H1 (cell line): ENCODE data around the gene SYMPK. TPM values are rescaled to one million over a fixed set of nuclear protein-coding genes. Genes with fewer than 3 reads are reported as not detected.

Experiments
- CTCF ChIA-PET: fragments of 300-600 bp; sonication (Branson Sonifier 250); formaldehyde crosslinking; loops from one replicate; lab custom pipeline; 2021; ENCODE audit not compliant: partially characterized antibody; lab: Charles Lee
- POLR2A ChIA-PET: fragments of 300-600 bp; sonication (Branson Sonifier 250); formaldehyde crosslinking; loops from one replicate; lab custom pipeline; 2021; ENCODE audit warnings: inconsistent platforms; ENCODE audit not compliant: partially characterized antibody; lab: Charles Lee
- DNase-seq, 2 experiments: peaks; one replicate each; pipeline versions ENCODE4 v3.0.0 to v3.0.0-alpha.2; 2010 to 2022; ENCODE audit warnings: low spot score in 2 of 2, low read depth in 1 of 2, mixed read lengths in 1 of 2
- FAIRE-seq: peaks from 2 replicates; lab custom pipeline; 2011; peaks lifted over from hg19 to GRCh38; lab: Jason Lieb, UNC
- H2AFZ ChIP-seq: 2 replicates; pipeline ENCODE4 v1.8.1; 2012; ENCODE audit warnings: low read length, inconsistent platforms
- H2AK5ac ChIP-seq: 2 replicates; pipeline ENCODE4 v1.6.1; 2013; ENCODE audit warnings: low read depth, low read length
- H2BK120ac ChIP-seq: replicated peaks from 2 replicates; pipeline ENCODE3; 2013; ENCODE audit warnings: low read depth, low read length, inconsistent platforms
- H2BK12ac ChIP-seq: 2 replicates; pipeline ENCODE4 v1.6.1; 2013; ENCODE audit warnings: low read depth, low read length
- H2BK15ac ChIP-seq: 2 replicates; pipeline ENCODE4 v1.6.1; 2013; ENCODE audit warnings: low read length
- H2BK20ac ChIP-seq: 2 replicates; pipeline ENCODE4 v1.6.1; 2013; ENCODE audit warnings: low read length
- H2BK5ac ChIP-seq: 2 replicates; pipeline ENCODE4 v1.6.1; 2013; ENCODE audit warnings: low read depth, low read length
- H3K14ac ChIP-seq: 2 replicates; pipeline ENCODE4 v1.6.1; 2013; ENCODE audit warnings: inconsistent platforms; ENCODE audit not compliant: insufficient read length
- H3K18ac ChIP-seq: 2 replicates; pipeline ENCODE4 v1.6.1; 2013; ENCODE audit warnings: low read length; ENCODE audit errors: extremely low read depth
- H3K23ac ChIP-seq: 2 replicates; pipeline ENCODE4 v1.6.1; 2013; ENCODE audit warnings: inconsistent platforms; ENCODE audit not compliant: insufficient read length
- H3K23me2 ChIP-seq: 2 replicates; pipeline ENCODE4 v1.6.1; 2013; ENCODE audit warnings: low read depth, low read length
- H3K27ac ChIP-seq: 2 replicates; pipeline ENCODE4 v1.6.1; 2011; ENCODE audit warnings: low read depth, low read length, inconsistent platforms
- H3K27me3 ChIP-seq, 4 experiments: replicated peaks in 1 of 4; 1 replicate in 1 of 4; 2 replicates in 3 of 4; pipeline versions ENCODE4 v1.6.1 to v1.8.1; 2011 to 2013; ENCODE audit warnings: low read length in 3 of 4, mild to moderate bottlenecking in 3 of 4, inconsistent platforms in 2 of 4, mixed read lengths in 2 of 4, moderate library complexity in 1 of 4; ENCODE audit not compliant: control insufficient read depth in 3 of 4, insufficient read depth in 3 of 4; ENCODE audit errors: extremely low read depth in 1 of 4
- H3K36me3 ChIP-seq, 4 experiments: 2 replicates each; pipeline versions ENCODE4 v1.6.1 to v1.8.1; 2011 to 2013; ENCODE audit warnings: mild to moderate bottlenecking in 4 of 4, low read length in 3 of 4, moderate library complexity in 2 of 4, control low read depth in 1 of 4, inconsistent platforms in 1 of 4; ENCODE audit not compliant: insufficient read depth in 4 of 4, control insufficient read depth in 2 of 4
- H3K4ac ChIP-seq: replicated peaks from 2 replicates; pipeline ENCODE3; 2013; ENCODE audit warnings: low read length, low read depth, mixed read lengths, inconsistent platforms; ENCODE audit not compliant: insufficient read length
- H3K4me1 ChIP-seq, 4 experiments: replicated peaks in 1 of 4; 1 replicate in 1 of 4; 2 replicates in 3 of 4; pipeline versions ENCODE4 v1.6.1 to v1.8.1; 2011 to 2013; ENCODE audit warnings: low read length in 3 of 4, inconsistent platforms in 2 of 4, mixed read lengths in 1 of 4; ENCODE audit not compliant: insufficient read depth in 4 of 4, control insufficient read depth in 3 of 4
- H3K4me2 ChIP-seq, 2 experiments: 2 replicates each; pipeline versions ENCODE4 v1.6.1 to v1.8.1; 2011 to 2013; ENCODE audit warnings: low read depth in 2 of 2, low read length in 2 of 2, control low read depth in 1 of 2, inconsistent platforms in 1 of 2, mild to moderate bottlenecking in 1 of 2; ENCODE audit not compliant: insufficient read depth in 1 of 2
- H3K4me3 ChIP-seq, 4 experiments: fragments of 200-600, 300-600 bp in 1 of 4; sonication (generic), shearing (Covaris generic), sonication (Bioruptor Twin) in 1 of 4; 2 replicates each; pipeline versions ENCODE4 v1.5.1 to v1.8.1; 2011 to 2016; ENCODE audit warnings: low read length in 4 of 4, low read depth in 3 of 4, control low read depth in 2 of 4, inconsistent platforms in 2 of 4, mild to moderate bottlenecking in 2 of 4, mixed read lengths in 1 of 4, moderate library complexity in 1 of 4; ENCODE audit not compliant: insufficient read depth in 2 of 4; ENCODE audit errors: extremely low read depth in 1 of 4
- H3K56ac ChIP-seq: replicated peaks from 2 replicates; pipeline ENCODE3; 2013; ENCODE audit warnings: low read depth, mild to moderate bottlenecking, mixed read lengths, low read length, inconsistent platforms; ENCODE audit not compliant: insufficient read length
- H3K79me1 ChIP-seq: 2 replicates; pipeline ENCODE4 v1.6.1; 2013; ENCODE audit warnings: low read depth, low read length, control low read depth
- H3K79me2 ChIP-seq, 2 experiments: 2 replicates each; pipeline versions ENCODE4 v1.6.1 to v1.8.1; 2012 to 2013; ENCODE audit warnings: low read length in 2 of 2, mild to moderate bottlenecking in 2 of 2, inconsistent platforms in 1 of 2; ENCODE audit not compliant: insufficient read depth in 2 of 2, control insufficient read depth in 1 of 2
- H3K9ac ChIP-seq, 4 experiments: replicated peaks in 1 of 4; 1 replicate in 1 of 4; 2 replicates in 3 of 4; pipeline versions ENCODE4 v1.6.1 to v1.8.1; 2011 to 2013; ENCODE audit warnings: low read depth in 3 of 4, low read length in 3 of 4, control low read depth in 2 of 4, mild to moderate bottlenecking in 2 of 4, moderate library complexity in 2 of 4, inconsistent platforms in 1 of 4; ENCODE audit errors: extremely low read depth in 1 of 4
- H3K9me3 ChIP-seq, 2 experiments: 2 replicates each; pipeline versions ENCODE4 v1.6.1 to v1.8.1; 2012 to 2013; ENCODE audit warnings: mild to moderate bottlenecking in 2 of 2, moderate library complexity in 2 of 2, control low read depth in 1 of 2, inconsistent platforms in 1 of 2, low read depth in 1 of 2, low read length in 1 of 2, mixed read lengths in 1 of 2; ENCODE audit not compliant: insufficient read depth in 2 of 2
- H4K20me1 ChIP-seq, 2 experiments: replicated peaks in 1 of 2; 2 replicates each; pipeline versions ENCODE3 to v1.8.1; 2011 to 2013; ENCODE audit warnings: inconsistent platforms in 2 of 2, low read length in 2 of 2, mild to moderate bottlenecking in 1 of 2; ENCODE audit not compliant: insufficient read depth in 2 of 2, control insufficient read depth in 1 of 2
- H4K5ac ChIP-seq: 2 replicates; pipeline ENCODE4 v1.6.1; 2013; ENCODE audit warnings: low read length, low read depth, mixed read lengths, inconsistent platforms; ENCODE audit not compliant: insufficient read length
- H4K8ac ChIP-seq: 2 replicates; pipeline ENCODE4 v1.8.0; 2013; ENCODE audit warnings: mild to moderate bottlenecking, moderate library complexity, low read length, inconsistent platforms; ENCODE audit not compliant: insufficient read depth; ENCODE audit errors: extremely low read depth
- H4K91ac ChIP-seq: replicated peaks from 2 replicates; pipeline ENCODE3; 2013; ENCODE audit warnings: low read length, mixed read lengths, inconsistent platforms; ENCODE audit not compliant: insufficient read length
- BACH1 ChIP-seq: IDR thresholded peaks from 2 replicates; pipeline ENCODE4 v1.6.1; 2012; ENCODE audit warnings: low read length, improper control_type of control experiment
- CBX8 ChIP-seq: fragments of 300-800, 300-1000 bp; sonication (generic); IDR thresholded peaks from 2 replicates; pipeline ENCODE4 v1.7.1; 2016; ENCODE audit warnings: low read depth, low read length, borderline replicate concordance
- CHD1 ChIP-seq: IDR thresholded peaks from 2 replicates; pipeline ENCODE4 v1.6.1; 2012; ENCODE audit warnings: low read depth, low read length, improper control_type of control experiment
- EGR1 ChIP-seq: IDR thresholded peaks from 2 replicates; pipeline ENCODE4 v1.6.1; 2011; ENCODE audit warnings: low read depth, low read length, borderline replicate concordance
- HDAC2 ChIP-seq, 2 experiments: fragments of 300-600 bp in 1 of 2; sonication (generic) in 1 of 2; IDR thresholded peaks; 2 replicates each; pipeline ENCODE4 v1.6.1; 2011 to 2012; ENCODE audit warnings: low read depth in 2 of 2, low read length in 2 of 2, mild to moderate bottlenecking in 2 of 2, moderate library complexity in 2 of 2, borderline replicate concordance in 1 of 2, inconsistent platforms in 1 of 2
- JUN ChIP-seq: IDR thresholded peaks from 2 replicates; pipeline ENCODE4 v1.6.1; 2011; ENCODE audit warnings: low read depth, mild to moderate bottlenecking, improper control_type of control experiment, low read length
- NRF1 ChIP-seq: IDR thresholded peaks from 2 replicates; pipeline ENCODE4 v1.6.1; 2011; ENCODE audit warnings: mild to moderate bottlenecking, low read depth, low read length, improper control_type of control experiment
- POLR2A ChIP-seq, 2 experiments: IDR thresholded peaks; 1 replicate in 1 of 2; 2 replicates in 1 of 2; pipeline ENCODE4 v1.6.1; 2011; ENCODE audit warnings: low read depth in 2 of 2, low read length in 2 of 2, mild to moderate bottlenecking in 2 of 2; ENCODE audit errors: control extremely low read depth in 1 of 2
- RAD21 ChIP-seq, 2 experiments: IDR thresholded peaks in 1 of 2; conservative IDR thresholded peaks in 1 of 2; 2 replicates each; pipeline ENCODE4 v1.6.1; 2011; ENCODE audit warnings: low read depth in 2 of 2, low read length in 2 of 2, improper control_type of control experiment in 1 of 2, inconsistent platforms in 1 of 2, mild to moderate bottlenecking in 1 of 2, moderate library complexity in 1 of 2
- RBBP5 ChIP-seq: IDR thresholded peaks from 2 replicates; pipeline ENCODE4 v1.7.1; 2012; ENCODE audit warnings: low read depth, mild to moderate bottlenecking, inconsistent platforms, low read length, moderate library complexity, borderline replicate concordance
- SAP30 ChIP-seq: fragments of 300-600 bp; sonication (generic); IDR thresholded peaks from 2 replicates; pipeline ENCODE4 v1.7.1; 2012; ENCODE audit warnings: low read length, moderate library complexity, mild to moderate bottlenecking, inconsistent platforms; ENCODE audit not compliant: insufficient read depth, insufficient replicate concordance
- SIRT6 ChIP-seq: IDR thresholded peaks from one replicate; pipeline ENCODE4 v1.7.1; 2012; ENCODE audit warnings: low read length, inconsistent platforms
- TAF1 ChIP-seq: IDR thresholded peaks from 2 replicates; pipeline ENCODE4 v1.6.1; 2011; ENCODE audit warnings: mild to moderate bottlenecking, low read depth, low read length
- TBP ChIP-seq: IDR thresholded peaks from 2 replicates; pipeline ENCODE4 v1.6.1; 2011; ENCODE audit warnings: low read depth, low read length, improper control_type of control experiment
- WGBS, 2 experiments: shearing (Covaris generic) in 1 of 2; methylation state at CpG; one replicate each; pipeline versions ENCODE4 v1.1.6 to v1.1.7; 2013 to 2015; ENCODE audit warnings: low lambda C conversion rate in 2 of 2, mixed read lengths in 2 of 2, inconsistent platforms in 1 of 2, low coverage in 1 of 2, missing lambda C conversion rate in 1 of 2; ENCODE audit not compliant: insufficient replicate concordance in 2 of 2, insufficient coverage in 1 of 2, insufficient read length in 1 of 2; ENCODE audit errors: extremely low coverage in 1 of 2, missing lambda C conversion rate in 1 of 2; 5-methylcytosine and 5-hydroxymethylcytosine counted together
- polyA plus RNA-seq, 7 experiments: library from polyadenylated mRNA; depleted of rRNA in 3 of 7; stranded (reverse) in 5 of 7; unstranded in 2 of 7; fragments of >200 nt in 5 of 7; fragments of 200-250 nt in 2 of 7; gene quantifications; 1 replicate in 5 of 7; 2 replicates in 1 of 7; 4 replicates in 1 of 7; pipeline versions ENCODE4 v1.2.1 to v1.2.3, GENCODE V29; 2011 to 2013; ENCODE audit warnings: missing spikeins in 2 of 7, mixed read lengths in 2 of 7
- total RNA-seq: library from RNA; stranded (reverse); fragmentation: NEBNext Ultra II Directional; extraction: Animal tissue kit (Norgen Biotek cat#: 25700); gene quantifications from 2 replicates; pipeline ENCODE4 v1.2.1, GENCODE V29; 2021

Gene SYMPK
- total and polyA plus RNA-seq, 2 of the 8 experiments (the other 6 are each of a cell fraction or from before 2014, with no cell fraction given) = 93.6 to 99.5 TPM

DNA sequence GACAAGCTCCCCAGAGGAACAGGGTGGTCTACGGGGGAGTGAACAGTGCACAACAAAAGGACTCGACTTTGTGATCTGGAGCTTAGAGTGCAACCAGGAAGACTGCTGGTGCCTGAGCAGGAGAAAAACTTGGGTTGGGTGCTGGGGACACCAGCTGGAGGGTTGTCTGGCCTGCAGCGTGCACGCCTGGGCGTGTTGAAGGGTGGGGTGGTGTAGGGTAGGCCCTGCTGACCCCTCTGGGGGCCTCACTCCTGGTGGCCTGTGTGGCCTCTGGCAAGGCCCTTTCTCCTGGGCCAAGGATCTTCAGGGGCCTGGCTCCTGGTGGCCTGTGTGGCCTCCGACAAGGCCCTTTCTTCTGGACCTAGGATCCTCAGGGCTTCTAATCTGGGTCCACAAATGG is 43.2 kb downstream of the SYMPK start:
- H3K18ac ChIP-seq = no peak overlapping the region
- DNase-seq (no peak), FAIRE-seq (no peak)
- no peak overlapping the region for H4K8ac ChIP-seq
- H3K4me3 ChIP-seq = no peak overlapping the region
- H4K20me1 ChIP-seq = peaks cover 2 to 8% of the 10 kb centered on the region in 2 experiments
- H3K79me1 ChIP-seq = no peaks in the 10 kb centered on the region; the same call in 1 of the 2 replicates
- H2BK15ac ChIP-seq = no peak overlapping the region
- H2BK20ac ChIP-seq = no peak overlapping the region
- ChIA-PET CTCF (interaction anchor here (0.9 to 3.8 kb wide), 8 partner anchors 8 to 84 kb away, joined by 3 to 42 read pairs (median 3); no protein-coding TSS in a partner anchor), POLR2A (interaction anchor here (0.6 to 12.6 kb wide), 5 partner anchors 9 to 50 kb away, joined by 3 to 175 read pairs (median 9); partner anchors contain the start of genes DMPK and SIX5)
- no peaks in the 10 kb centered on the region for H3K79me2 ChIP-seq
- no peak overlapping the region for H3K23ac ChIP-seq
- no peak overlapping the region for H2BK12ac ChIP-seq
- H3K23me2 ChIP-seq = peaks cover 14% of the 10 kb centered on the region
- no peak overlapping the region for H2AFZ ChIP-seq
- H3K4me2 ChIP-seq = no peak overlapping the region
- H2BK5ac ChIP-seq = peak overlapping the region; percentile 35; the same call in 1 of the 2 replicates
- no peak overlapping the region for H4K5ac ChIP-seq
- no peak overlapping the region for H3K9ac ChIP-seq
- H3K27me3 ChIP-seq = no peaks in the 10 kb centered on the region
- H3K56ac ChIP-seq = no peak overlapping the region
- H3K4ac ChIP-seq = no peak overlapping the region
- H3K14ac ChIP-seq = no peak overlapping the region
- no peak overlapping the region for H2BK120ac ChIP-seq
- no peak overlapping the region for H3K27ac ChIP-seq
- peaks cover 9 to 34% (median 24%) of the 10 kb centered on the region in 4 experiments for H3K36me3 ChIP-seq
- H3K9me3 ChIP-seq = no peaks in the 10 kb centered on the region
- H4K91ac ChIP-seq = no peak overlapping the region
- 89% methylated on average over 6 of the region's 6 CpGs; no CpG with 5 or more reads in 1 of the 2 experiments for WGBS, 2 experiments
- H2AK5ac ChIP-seq = no peak overlapping the region
- H3K4me1 ChIP-seq = peaks cover 0 to 17% (median 15%) of the 10 kb centered on the region in 4 experiments; a peak in 6 of 7 replicates
- TF ChIP-seq BACH1 (no peak), NRF1 (no peak), CBX8 (no peak), JUN (no peak), EGR1 (no peak), SAP30 (no peak), SIRT6 (no peak), RBBP5 (no peak), TAF1 (no peak), RAD21 (IDR thresholded peaks at IDR 0.05 in 1 of 2, conservative IDR thresholded peaks at IDR 0.05 in 1 of 2; ENCODE audit: low read depth in 2 of 2, low read length in 2 of 2) (no peak), POLR2A (IDR thresholded peaks at IDR 0.05; ENCODE audit: control extremely low read depth in 1 of 2, low read depth in 2 of 2, low read length in 2 of 2) (no peak), TBP (no peak), CHD1 (no peak), HDAC2 (IDR thresholded peaks at IDR 0.05; ENCODE audit: borderline replicate concordance in 1 of 2, low read depth in 2 of 2, low read length in 2 of 2) (no peak)
